CD14-positive monocyte (primary cell): ENCODE data around the gene HSPB8. TPM values are rescaled to one million over a fixed set of nuclear protein-coding genes. Genes with fewer than 3 reads are reported as not detected.

ENCODE experiments used
- DNase-seq, 3 donors: peaks; one replicate each; pipeline ENCODE4 v3.0.0-alpha.2; 2011 to 2022
- H2AFZ ChIP-seq: 2 replicates; pipeline ENCODE4 v1.6.0; 2012; ENCODE audit warnings: mild to moderate bottlenecking, low read depth, low read length, inconsistent platforms; ENCODE audit not compliant: insufficient read depth, poor library complexity, severe bottlenecking
- H3K27ac ChIP-seq, 2 donors: 1 replicate in 1 of 2; 2 replicates in 1 of 2; pipeline ENCODE4 v1.5.1; 2012 to 2013; ENCODE audit warnings: low read length in 2 of 2, control low read depth in 1 of 2, inconsistent platforms in 1 of 2, low read depth in 1 of 2, mild to moderate bottlenecking in 1 of 2
- H3K27me3 ChIP-seq, 2 donors: one replicate each; pipeline versions ENCODE4 v1.6.0 to v1.6.1; 2011 to 2013; ENCODE audit warnings: low read length in 2 of 2; ENCODE audit not compliant: control insufficient read depth in 2 of 2, insufficient read depth in 2 of 2
- H3K36me3 ChIP-seq, 2 donors: replicated peaks in 1 of 2; 1 replicate in 1 of 2; 2 replicates in 1 of 2; pipeline versions ENCODE4 v1.5.1 to v1.6.1; 2012 to 2013; ENCODE audit warnings: low read length in 2 of 2, control low read depth in 1 of 2, inconsistent platforms in 1 of 2, mild to moderate bottlenecking in 1 of 2; ENCODE audit not compliant: insufficient read depth in 2 of 2, control insufficient read depth in 1 of 2
- H3K4me1 ChIP-seq, 2 donors: 1 replicate in 1 of 2; 2 replicates in 1 of 2; pipeline versions ENCODE4 v1.5.1 to v1.6.1; 2012 to 2013; ENCODE audit warnings: low read length in 2 of 2, control low read depth in 1 of 2, inconsistent platforms in 1 of 2, mild to moderate bottlenecking in 1 of 2, moderate library complexity in 1 of 2; ENCODE audit not compliant: insufficient read depth in 2 of 2, control insufficient read depth in 1 of 2
- H3K4me2 ChIP-seq: replicated peaks from 2 replicates; pipeline ENCODE3; 2012; ENCODE audit warnings: low read length, moderate library complexity, mild to moderate bottlenecking; ENCODE audit not compliant: poor library complexity, severe bottlenecking; ENCODE audit errors: extremely low read depth
- H3K4me3 ChIP-seq, 3 experiments: fragments of 200-600 bp in 1 of 3; sonication (generic) in 1 of 3; replicated peaks in 1 of 3; 1 replicate in 2 of 3; 2 replicates in 1 of 3; pipeline ENCODE4 v1.5.1; 2011 to 2013; ENCODE audit warnings: low read length in 3 of 3, mild to moderate bottlenecking in 3 of 3, control low read depth in 2 of 3, low read depth in 2 of 3, inconsistent platforms in 1 of 3, moderate library complexity in 1 of 3
- H3K79me2 ChIP-seq: 2 replicates; pipeline ENCODE4 v1.6.0; 2012; ENCODE audit warnings: mild to moderate bottlenecking, control low read depth, inconsistent platforms, low read length, moderate library complexity; ENCODE audit not compliant: insufficient read depth
- H3K9ac ChIP-seq: 2 replicates; pipeline ENCODE4 v1.6.0; 2017; ENCODE audit warnings: low read length, mild to moderate bottlenecking; ENCODE audit not compliant: insufficient read depth, poor library complexity, severe bottlenecking
- H3K9me3 ChIP-seq, 2 donors: replicated peaks in 1 of 2; 1 replicate in 1 of 2; 2 replicates in 1 of 2; pipeline versions ENCODE4 v1.5.1 to v1.6.1; 2012 to 2013; ENCODE audit warnings: low read length in 2 of 2, control low read depth in 1 of 2; ENCODE audit not compliant: control insufficient read depth in 1 of 2, insufficient read depth in 1 of 2
- H4K20me1 ChIP-seq: 2 replicates; pipeline ENCODE4 v1.6.0; 2012; ENCODE audit warnings: mild to moderate bottlenecking, low read length, control low read depth, moderate library complexity; ENCODE audit not compliant: insufficient read depth
- H3K27ac Mint-ChIP-seq, 7 donors: one replicate each; pipeline ENCODE4 v1.8.0; 2020; ENCODE audit warnings: mild to moderate bottlenecking in 7 of 7, mixed read lengths in 7 of 7, moderate library complexity in 6 of 7, inconsistent platforms in 2 of 7
- H3K27me3 Mint-ChIP-seq, 3 donors: one replicate each; pipeline ENCODE4 v1.8.0; 2021 to 2022; ENCODE audit warnings: low read depth in 3 of 3, mild to moderate bottlenecking in 3 of 3, mixed read lengths in 3 of 3, moderate library complexity in 3 of 3, inconsistent platforms in 1 of 3
- H3K36me3 Mint-ChIP-seq, 2 donors: one replicate each; pipeline ENCODE4 v1.8.0; 2020; ENCODE audit warnings: mixed read lengths in 2 of 2, inconsistent platforms in 1 of 2, mild to moderate bottlenecking in 1 of 2
- H3K4me1 Mint-ChIP-seq: one replicate; pipeline ENCODE4 v1.8.0; 2020; ENCODE audit warnings: mild to moderate bottlenecking, mixed read lengths
- H3K4me3 Mint-ChIP-seq, 2 donors: one replicate each; pipeline ENCODE4 v1.8.0; 2020; ENCODE audit warnings: mild to moderate bottlenecking in 2 of 2, mixed read lengths in 2 of 2, moderate library complexity in 1 of 2
- H3K9me3 Mint-ChIP-seq, 7 donors: one replicate each; pipeline ENCODE4 v1.8.0; 2020 to 2022; ENCODE audit warnings: mixed read lengths in 7 of 7, mild to moderate bottlenecking in 6 of 7, moderate library complexity in 6 of 7, inconsistent platforms in 2 of 7
- CTCF ChIP-seq: fragments of 200-600 bp; IDR thresholded peaks from one replicate; pipeline ENCODE4 v1.8.0; 2022; ENCODE audit warnings: antibody characterized with exemption, mild to moderate bottlenecking
- WGBS: methylation state at CpG from one replicate; pipeline ENCODE4 v1.1.5; 2013; ENCODE audit warnings: missing lambda C conversion rate; ENCODE audit not compliant: insufficient coverage; 5-methylcytosine and 5-hydroxymethylcytosine counted together
- intact Hi-C, 2 donors: fragments of 100-400 bp; cut with micrococcal nuclease; formaldehyde crosslinking; loops; one replicate each; pipeline versions ENCODE4 v1.15.0 to v1.15.1; 2023
- polyA plus RNA-seq, 3 donors: library from polyadenylated mRNA; depleted of rRNA in 1 of 3; unstranded in 2 of 3; stranded (reverse) in 1 of 3; fragments of 300-500 nt in 2 of 3; fragments of >200 nt in 1 of 3; fragmentation: Illumina TruSeq in 2 of 3; gene quantifications; 1 replicate in 2 of 3; 2 replicates in 1 of 3; pipeline ENCODE4 v1.2.3, GENCODE V29; 2012 to 2021

Gene HSPB8
- polyA plus RNA-seq, 3 donors = not detected

GRCh38 chr12:119183942-119184695, 5.4 kb downstream of the HSPB8 start:
- Histone ChIP-seq H3K9me3 (no peaks in the 10 kb centered on the region), H3K79me2 (no peaks in the 10 kb centered on the region), H2AFZ (no peak overlapping the region), H4K20me1 (no peaks in the 10 kb centered on the region), H3K9ac (no peak overlapping the region), H3K27me3 (peaks cover 0 to 2% of the 10 kb centered on the region in 2 donors), H3K4me2 (no peak overlapping the region), H3K36me3 (no peaks in the 10 kb centered on the region), H3K4me1 (no peaks in the 10 kb centered on the region), H3K27ac (no peak overlapping the region), H3K4me3 (no peak overlapping the region)
- Mint-ChIP-seq H3K4me3 (no peak overlapping the region), H3K4me1 (no peaks in the 10 kb centered on the region), H3K27ac (no peak overlapping the region), H3K9me3 (no peaks in the 10 kb centered on the region), H3K36me3 (no peaks in the 10 kb centered on the region), H3K27me3 (peaks cover 3 to 6% (median 6%) of the 10 kb centered on the region in 3 donors)
- WGBS = 91% methylated on average over 4 of the region's 9 CpGs
- intact Hi-C loops = no loop called here
- no peak for DNase-seq
- no peak for TF ChIP-seq CTCF

- no peak overlapping the region for H3K27ac ChIP-seq
- Mint-ChIP-seq H3K4me1 (no peaks in the 10 kb centered on the region), H3K9me3 (peaks cover 0 to 5% (median 1%) of the 10 kb centered on the region in 7 donors), H3K36me3 (no peaks in the 10 kb centered on the region), H3K4me3 (no peak overlapping the region), H3K27me3 (peaks cover 0 to 2% (median 2%) of the 10 kb centered on the region in 3 donors), H3K27ac (no peak overlapping the region)
- H3K4me1 ChIP-seq = no peaks in the 10 kb centered on the region
- H2AFZ ChIP-seq = no peak overlapping the region
- H4K20me1 ChIP-seq = no peaks in the 10 kb centered on the region
- no peak overlapping the region for H3K4me3 ChIP-seq
- H3K36me3 ChIP-seq = no peaks in the 10 kb centered on the region
- H3K27me3 ChIP-seq = no peaks in the 10 kb centered on the region
- no peak overlapping the region for H3K4me2 ChIP-seq
- no peak for DNase-seq
- H3K79me2 ChIP-seq = no peaks in the 10 kb centered on the region
- intact Hi-C loops = no loop called here
- H3K9me3 ChIP-seq = no peaks in the 10 kb centered on the region
- H3K9ac ChIP-seq = no peak overlapping the region
- TF ChIP-seq CTCF = no peak
- 99% methylated on average over 13 of the region's 16 CpGs for WGBS
Observed at GRCh38 chr12:119195256-119195655, 16.5 kb downstream of the HSPB8 start.
